ENCODE measurements around the gene GFPT2. TPM values are rescaled to one million over a fixed set of nuclear protein-coding genes. Genes with fewer than 3 reads are reported as not detected.

The GFPT2 gene
- total RNA-seq, 4 donors from 2014 or later = 2.1 to 5.5 (median 4.1) TPM

DNA sequence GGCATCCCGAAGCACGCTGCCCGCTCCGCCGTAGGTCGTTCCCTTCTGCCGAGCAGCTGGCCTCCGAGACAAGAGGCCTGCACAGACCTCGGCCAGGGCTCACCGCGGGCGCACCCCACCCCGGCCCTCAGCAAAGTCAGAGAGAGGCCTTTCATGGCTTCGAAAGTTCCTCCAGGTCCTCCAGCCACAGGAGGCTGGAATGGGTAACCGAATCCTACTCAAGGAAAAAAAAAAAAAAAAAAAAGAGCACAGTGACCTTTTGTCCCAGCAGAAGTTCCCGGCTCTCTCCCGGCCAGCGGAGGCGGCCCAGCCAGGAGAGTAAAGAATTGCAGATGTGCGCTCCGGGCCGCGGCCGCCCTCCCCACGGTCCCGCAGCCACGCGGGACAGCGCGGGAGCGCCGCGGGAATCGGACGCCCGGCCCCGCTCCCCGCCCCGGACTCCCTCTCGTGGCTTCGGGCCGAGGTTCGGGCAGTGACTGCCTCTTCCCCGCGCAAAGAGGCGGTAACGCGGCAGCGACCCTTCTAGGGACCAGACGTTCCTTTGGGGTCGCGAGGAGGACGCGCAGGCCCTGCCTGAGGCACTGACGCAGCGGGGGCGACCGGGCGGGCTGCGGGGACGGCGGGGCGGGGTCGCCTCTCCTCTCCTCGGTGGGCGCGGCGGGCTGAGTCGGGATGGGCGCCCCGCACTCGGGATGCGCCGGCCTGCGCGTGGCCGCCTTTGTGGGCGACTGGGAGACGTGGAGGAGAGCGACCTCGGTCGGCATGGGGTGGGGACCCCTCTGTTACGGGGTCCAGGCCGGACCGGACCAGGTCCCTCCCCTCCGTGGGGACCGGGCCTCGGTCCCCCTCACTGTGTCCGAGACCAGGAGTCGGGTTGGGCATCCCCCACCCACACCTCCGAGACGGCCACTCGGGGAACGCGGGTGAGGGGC, 754 bp downstream of the GFPT2 start:
- H3K9me3 ChIP-seq = no peaks in the 10 kb centered on the region
- intact Hi-C loops (cut with DNase I; ENCODE audit: low total_unique reads) = loop anchor here (2.0 kb wide), 1 partner anchor 60 kb away; the partner anchor contains the start of gene MAPK9
- in situ Hi-C loops (cut with MboI; ENCODE audit: low sequenced_read_pairs in 4 of 4) = no loop called here
- ATAC-seq (peak; percentile 29 to 33), DNase-seq (no peak)
- H3K4me3 ChIP-seq = peak overlapping the region; percentile 56 to 73 (median 66)
- H3K4me1 ChIP-seq = peaks cover 5 to 9% of the 10 kb centered on the region in 2 donors
- H3K27me3 ChIP-seq = peaks cover 32 to 39% (median 37%) of the 10 kb centered on the region in 3 donors
- peak overlapping the region; percentile 42 to 71 (median 58) for H3K27ac ChIP-seq
- TF ChIP-seq POLR2A (IDR thresholded peaks at IDR 0.05) (no peak), CTCF (IDR thresholded peaks at IDR 0.05 in 4 of 5, conservative IDR thresholded peaks at IDR 0.05 in 1 of 5) (no peak)
- no peaks in the 10 kb centered on the region for H3K36me3 ChIP-seq

DNA sequence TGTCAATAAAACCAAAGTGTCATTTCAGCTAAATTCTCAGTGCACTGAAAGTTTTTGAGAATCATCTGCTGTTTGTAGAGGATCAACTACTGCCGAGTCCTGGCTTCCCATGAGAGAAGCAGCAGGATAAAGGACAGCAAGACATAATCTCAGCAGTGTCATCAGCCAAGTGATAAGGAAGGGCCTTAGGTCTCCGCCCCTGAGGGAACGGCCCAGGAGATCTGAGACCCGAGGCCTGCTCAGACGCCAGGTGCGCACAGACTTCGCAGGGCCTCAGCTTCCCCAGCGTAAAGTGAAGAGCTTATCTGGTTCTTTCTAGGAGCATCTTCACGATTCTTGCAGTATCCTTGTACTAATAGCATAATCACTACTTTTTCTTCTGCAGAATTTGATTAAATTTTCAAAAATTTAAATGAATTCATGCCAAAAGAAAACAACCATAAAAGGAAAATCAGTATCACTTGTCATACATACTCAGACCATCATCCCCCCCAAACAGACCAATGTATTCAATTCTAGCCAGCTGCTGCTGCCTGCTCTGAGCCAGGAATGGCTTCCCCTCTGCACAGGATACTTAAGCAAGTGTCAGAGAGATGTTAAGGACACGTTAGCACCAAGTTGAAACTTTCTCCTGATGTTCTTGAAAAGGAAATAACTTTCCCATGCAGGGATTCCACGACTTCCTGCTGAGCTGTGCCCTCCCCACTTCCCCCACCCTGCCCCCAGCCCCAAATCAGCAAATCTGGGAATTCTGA, 2.2 kb downstream of the GFPT2 start:
- Histone ChIP-seq H3K36me3 (no peaks in the 10 kb centered on the region), H3K4me3 (no peak overlapping the region), H3K9me3 (no peaks in the 10 kb centered on the region), H3K4me1 (peaks cover 5 to 9% of the 10 kb centered on the region in 2 donors), H3K27me3 (peaks cover 32 to 39% (median 37%) of the 10 kb centered on the region in 3 donors), H3K27ac (no peak overlapping the region)
- intact Hi-C loops (cut with DNase I; ENCODE audit: low total_unique reads) = no loop called here
- in situ Hi-C loops (cut with MboI; ENCODE audit: low sequenced_read_pairs in 4 of 4) = no loop called here
- no peak for TF ChIP-seq CTCF (IDR thresholded peaks at IDR 0.05 in 4 of 5, conservative IDR thresholded peaks at IDR 0.05 in 1 of 5)
- TF ChIP-seq POLR2A (IDR thresholded peaks at IDR 0.05) = no peak
- DNase-seq = no peak
- no peak for ATAC-seq

- Histone ChIP-seq H3K27ac (no peak overlapping the region), H3K27me3 (peaks cover 32 to 39% (median 37%) of the 10 kb centered on the region in 3 donors), H3K9me3 (no peaks in the 10 kb centered on the region), H3K4me3 (no peak overlapping the region), H3K36me3 (no peaks in the 10 kb centered on the region), H3K4me1 (peaks cover 5 to 9% of the 10 kb centered on the region in 2 donors)
- in situ Hi-C loops (cut with MboI; ENCODE audit: low sequenced_read_pairs in 4 of 4) (no loop called here), intact Hi-C loops (cut with DNase I; ENCODE audit: low total_unique reads) (no loop called here)
- ATAC-seq = no peak
- TF ChIP-seq POLR2A (IDR thresholded peaks at IDR 0.05) (no peak), CTCF (IDR thresholded peaks at IDR 0.05 in 4 of 5, conservative IDR thresholded peaks at IDR 0.05 in 1 of 5) (no peak)
- DNase-seq = no peak
Observed at GRCh38 chr5:180350296-180350695, 2.8 kb downstream of the GFPT2 start.

DNA sequence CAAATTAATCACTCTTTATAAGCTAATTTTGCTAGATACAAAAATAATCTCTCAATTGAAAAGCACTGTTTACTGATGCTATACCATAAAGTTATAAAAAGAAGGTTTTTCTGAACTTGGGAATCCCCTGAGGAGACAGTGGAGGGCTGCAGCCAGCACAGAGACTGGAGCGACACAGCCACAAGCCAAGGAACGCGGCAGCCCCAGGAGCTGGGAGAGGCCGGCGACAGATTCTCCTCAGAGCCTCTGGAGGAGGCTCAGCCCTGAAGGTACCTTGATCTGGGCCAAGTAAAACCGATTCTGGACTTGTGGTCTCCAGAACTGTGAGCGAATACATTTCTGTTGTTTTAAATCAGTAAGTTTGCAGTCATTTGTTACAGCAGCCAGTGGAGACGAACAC, 3.7 kb downstream of the GFPT2 start:
- H3K27ac ChIP-seq = no peak overlapping the region
- in situ Hi-C loops (cut with MboI; ENCODE audit: low sequenced_read_pairs in 4 of 4) = no loop called here
- intact Hi-C loops (cut with DNase I; ENCODE audit: low total_unique reads) = no loop called here
- H3K36me3 ChIP-seq = no peaks in the 10 kb centered on the region
- ATAC-seq (no peak), DNase-seq (no peak)
- H3K9me3 ChIP-seq = no peaks in the 10 kb centered on the region
- no peak for TF ChIP-seq POLR2A (IDR thresholded peaks at IDR 0.05)
- no peak for TF ChIP-seq CTCF (IDR thresholded peaks at IDR 0.05 in 4 of 5, conservative IDR thresholded peaks at IDR 0.05 in 1 of 5)
- H3K4me1 ChIP-seq = peaks cover 5 to 9% of the 10 kb centered on the region in 2 donors
- peaks cover 26 to 30% (median 29%) of the 10 kb centered on the region in 3 donors for H3K27me3 ChIP-seq
- no peak overlapping the region for H3K4me3 ChIP-seq

Data from gastrocnemius medialis (tissue), 4 donors.